ENCODE measurements around the gene ECM2.
A peak's percentile ranks its signal among the peaks of the same experiment; 100 is the strongest.
"Not testable (repeated sequence)": the region's sequence is repeated elsewhere in the genome, so short reads cannot be mapped to it uniquely, and the experiment has no call there.

ECM2 gene

GRCh38 chr9:92535940-92536850, at the start of gene ECM2:
ECM2 (minus strand) TSS chr9:92535990; CDS start chr9:92522866, 13,124 bp downstream.
- no peak for DNase-seq (ENCODE audit: low spot score)

GRCh38 chr9:92576175-92576574, 40.4 kb upstream of the ECM2 start:
- DNase-seq (ENCODE audit: low spot score): no peak

GRCh38 chr9:92573612-92574011, 37.8 kb upstream of the ECM2 start:
- DNase-seq (ENCODE audit: low spot score): not testable (repeated sequence)

GRCh38 chr9:92571871-92572270, 36.1 kb upstream of the ECM2 start:
- DNase-seq (ENCODE audit: low spot score): not testable (repeated sequence)

DNA sequence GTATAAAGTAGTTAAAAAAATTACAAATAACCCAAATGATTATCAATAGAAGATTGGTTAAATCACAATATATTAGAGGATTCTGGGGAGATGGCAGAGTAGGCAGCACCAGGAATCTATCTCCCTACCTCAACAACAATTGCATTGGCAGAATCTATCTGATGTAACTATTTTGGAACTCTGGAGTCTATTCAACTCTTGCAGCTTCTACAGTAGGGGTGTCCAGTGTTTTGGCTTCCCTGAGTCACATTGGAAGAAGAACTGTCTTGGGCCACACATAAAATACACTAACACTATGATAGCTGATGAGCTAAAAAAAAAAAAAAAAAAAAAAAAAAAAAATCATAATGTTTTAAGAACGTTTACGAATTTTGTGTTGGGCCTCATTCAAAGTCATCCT, 29.2 kb upstream of the ECM2 start:
- DNase-seq (ENCODE audit: low spot score): no peak

GRCh38 chr9:92564504-92564903, 28.7 kb upstream of the ECM2 start:
- DNase-seq (ENCODE audit: low spot score): no peak

DNA sequence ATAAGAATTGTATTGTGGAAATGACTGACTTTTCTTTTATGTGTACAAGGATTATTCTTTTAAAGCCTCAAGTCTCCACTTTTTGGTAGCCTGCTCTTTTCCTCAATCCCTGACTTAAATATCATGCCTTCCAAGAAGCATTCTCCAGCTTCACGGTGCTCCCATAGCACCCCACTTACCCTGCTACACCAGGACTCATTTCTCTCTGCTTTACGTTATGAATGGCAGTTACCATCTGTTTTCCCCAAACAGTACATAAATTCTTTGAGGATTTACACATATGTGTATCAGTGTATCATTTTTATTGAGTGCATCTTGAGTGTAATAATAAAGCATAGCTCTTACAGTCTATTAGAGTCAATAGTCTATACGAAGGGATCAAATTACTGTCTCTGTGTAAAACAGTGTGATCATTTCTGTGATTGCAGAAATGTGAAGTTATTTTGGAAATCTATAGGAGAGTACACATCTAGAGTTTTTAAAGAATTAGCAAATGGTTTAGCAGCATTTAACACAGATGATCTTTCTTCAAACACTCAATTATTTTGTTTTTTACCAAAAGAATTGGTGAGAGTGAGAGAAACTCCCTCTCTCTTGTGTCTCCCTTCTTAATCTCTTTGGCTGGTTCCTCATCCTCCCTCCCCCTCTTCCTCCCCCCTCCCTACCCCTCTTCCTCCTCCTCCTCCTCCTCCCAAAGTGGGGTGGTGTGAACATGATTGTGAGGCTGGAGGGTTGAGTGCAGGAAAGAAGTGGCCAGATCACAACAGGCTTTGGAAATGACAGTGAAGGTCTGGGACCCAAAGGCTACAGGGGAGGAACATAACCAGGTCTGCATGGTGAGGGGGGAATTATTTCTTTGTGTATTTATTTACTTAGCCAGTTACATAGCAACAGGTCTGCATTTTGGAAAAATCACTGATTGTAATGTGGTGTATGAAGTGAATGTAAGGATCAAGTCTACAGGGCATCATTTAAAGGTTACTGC, 27.6 kb upstream of the ECM2 start:
- no peak for DNase-seq (ENCODE audit: low spot score)

DNA sequence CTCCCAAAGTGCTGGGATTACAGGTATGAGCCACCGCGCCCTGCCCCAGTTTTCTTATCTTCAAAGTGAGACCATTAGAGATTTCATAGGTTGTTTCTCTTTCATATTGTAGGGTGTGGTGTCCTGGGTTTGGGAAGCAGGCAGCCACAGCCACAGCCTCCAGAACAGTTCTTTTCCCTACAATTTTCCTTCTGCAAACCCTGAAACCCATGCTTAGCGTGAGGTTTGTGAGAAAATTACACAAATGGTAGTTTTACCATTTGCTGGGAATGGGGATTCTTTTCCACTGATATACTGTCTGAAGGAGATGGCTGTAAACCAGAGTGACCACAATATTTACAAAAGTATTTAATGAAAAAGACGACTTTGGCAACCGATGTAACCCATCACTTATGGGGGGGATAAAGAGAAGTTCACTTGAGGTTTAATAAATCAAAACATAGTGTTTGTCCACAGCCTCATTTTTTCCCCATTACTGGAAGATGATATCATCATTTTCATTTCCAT, 26.7 kb upstream of the ECM2 start:
- peak; percentile 25 for DNase-seq (ENCODE audit: low spot score)

- peak; percentile 4 for DNase-seq (ENCODE audit: low spot score)
Measured at GRCh38 chr9:92561374-92562330, 25.9 kb upstream of the ECM2 start.

GRCh38 chr9:92558612-92559374, 23.0 kb upstream of the ECM2 start:
- no peak for DNase-seq (ENCODE audit: low spot score)

GRCh38 chr9:92550765-92551164, 15.0 kb upstream of the ECM2 start:
- no peak for DNase-seq (ENCODE audit: low spot score)

GRCh38 chr9:92547356-92547755, 11.6 kb upstream of the ECM2 start:
- DNase-seq (ENCODE audit: low spot score): no peak

DNA sequence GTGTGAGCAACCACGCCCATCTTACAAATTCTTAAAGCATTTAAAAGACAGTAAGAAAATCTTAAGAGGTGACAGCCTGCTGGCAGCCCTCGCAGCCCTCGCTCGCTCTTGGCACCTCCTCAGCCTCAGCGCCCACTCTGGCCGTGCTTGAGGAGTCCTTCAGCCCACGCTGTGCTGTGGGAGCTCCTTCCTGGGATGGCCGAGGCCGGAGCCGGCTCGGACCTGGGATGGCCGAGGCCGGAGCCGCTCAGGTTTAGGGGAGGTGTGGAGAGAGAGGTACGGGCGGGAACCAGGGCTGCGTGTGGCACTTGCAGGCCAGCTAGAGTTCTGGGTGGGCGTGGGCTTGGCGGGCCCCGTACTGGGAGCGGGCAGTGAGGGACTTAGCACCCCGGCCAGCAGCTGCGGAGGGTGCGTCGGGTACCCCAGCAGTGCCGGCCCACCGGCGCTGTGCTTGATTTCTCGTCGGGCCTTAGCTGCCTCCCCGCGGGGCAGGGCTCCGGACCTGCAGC, 9.3 kb upstream of the ECM2 start:
- no peak for DNase-seq (ENCODE audit: low spot score)

DNA sequence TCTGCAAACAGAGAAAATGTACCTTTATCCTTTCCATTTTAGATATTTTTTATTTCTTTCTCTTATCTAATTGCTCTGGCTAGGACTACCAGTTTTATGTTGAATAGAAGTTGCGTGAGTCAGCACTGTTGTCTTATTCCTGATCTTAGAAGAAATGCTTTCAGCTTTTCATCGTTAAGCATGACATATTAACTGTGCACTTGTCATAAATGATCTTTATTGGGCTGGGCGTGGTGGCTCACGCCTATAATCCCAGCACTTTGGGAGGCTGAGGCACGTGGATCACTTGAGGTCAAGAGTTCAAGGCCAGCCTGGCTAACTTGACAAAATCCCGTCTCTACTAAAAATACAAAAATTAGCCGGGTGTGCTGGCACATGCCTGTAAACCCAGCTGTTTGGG, 8.2 kb upstream of the ECM2 start:
- no peak for DNase-seq (ENCODE audit: low spot score)

DNA sequence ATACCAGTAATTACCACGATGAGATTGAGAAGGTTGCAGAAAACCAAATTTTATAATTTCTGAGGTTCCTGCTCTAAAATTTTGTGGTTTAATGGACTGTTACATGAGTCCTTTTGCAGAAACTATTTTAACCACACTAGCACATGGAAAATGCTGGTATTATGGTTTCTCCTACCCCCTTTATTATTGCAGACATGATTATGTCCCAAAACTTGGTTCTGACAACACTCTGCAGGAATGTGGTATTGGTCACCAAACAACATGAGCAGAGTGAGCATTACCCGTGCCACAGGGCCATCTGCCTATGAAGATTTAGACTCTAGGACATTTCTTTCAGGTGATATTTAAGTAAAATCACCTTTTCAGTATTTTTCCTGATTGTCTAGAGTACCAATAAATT, 2.8 kb upstream of the ECM2 start:
- DNase-seq (ENCODE audit: low spot score): no peak

GRCh38 chr9:92534674-92535073, 1.1 kb downstream of the ECM2 start:
- DNase-seq (ENCODE audit: low spot score): no peak

DNA sequence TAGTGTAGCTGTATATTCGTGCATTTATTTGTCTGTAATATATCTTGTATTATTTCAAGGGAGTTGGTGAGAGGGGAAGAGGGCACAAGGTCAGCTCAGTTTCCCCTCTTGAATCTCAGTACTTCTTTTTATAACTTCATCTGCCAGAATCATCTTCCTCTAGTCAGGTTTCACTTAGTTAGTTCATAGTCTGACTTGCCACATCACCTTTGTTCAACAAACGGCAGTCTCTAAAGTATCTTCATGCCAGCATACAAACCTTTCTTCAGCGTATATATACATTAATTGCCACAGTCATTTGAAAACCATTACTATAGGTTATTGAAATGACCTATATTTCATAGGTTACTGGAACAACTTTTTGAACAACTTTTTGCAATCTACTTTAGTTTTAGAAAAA, 1.6 kb downstream of the ECM2 start:
- DNase-seq (ENCODE audit: low spot score): no peak

DNA sequence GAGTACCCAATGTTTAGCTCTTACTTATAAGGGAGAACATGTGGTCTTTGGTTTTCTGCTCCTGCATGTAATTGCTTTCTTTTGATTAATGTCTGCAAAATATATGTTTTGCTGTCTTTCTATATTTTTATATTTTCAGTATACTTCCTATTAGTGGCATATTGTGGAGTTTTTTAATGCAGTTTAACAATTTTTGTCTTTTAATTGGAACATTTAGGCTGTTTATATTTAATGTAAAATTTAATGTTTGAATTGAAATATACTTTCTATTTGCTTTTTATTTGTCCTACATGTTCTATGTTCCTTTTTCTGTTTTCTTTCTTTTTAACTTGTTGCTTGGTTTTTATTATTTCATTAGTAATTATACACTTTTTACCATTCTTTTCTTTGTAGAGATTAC, 4.9 kb downstream of the ECM2 start:
- DNase-seq (ENCODE audit: low spot score): no peak

- DNase-seq (ENCODE audit: low spot score): no peak
Measured at GRCh38 chr9:92529124-92529523, 6.7 kb downstream of the ECM2 start.

DNA sequence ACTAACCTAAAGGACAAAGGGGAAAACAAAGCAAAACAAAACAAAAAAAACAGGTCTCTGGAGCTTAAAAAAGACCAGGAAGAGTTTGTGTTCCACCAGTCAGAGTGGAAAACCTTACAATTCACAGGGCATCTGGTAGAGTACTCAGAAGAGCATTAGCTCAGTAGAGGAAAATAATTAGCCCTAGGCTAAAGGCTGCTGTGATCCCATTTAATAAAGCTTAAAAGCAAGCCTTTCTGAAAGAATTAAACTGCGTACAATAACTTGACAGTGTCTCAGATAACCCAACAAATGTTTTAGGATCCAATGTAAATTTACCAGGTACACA, 7.3 kb downstream of the ECM2 start:
- DNase-seq (ENCODE audit: low spot score): no peak

Measured in LoVo (cell line).